Thoracic aorta (tissue), 2 donors: ENCODE data around the gene COL7A1. TPM values are rescaled to one million over a fixed set of nuclear protein-coding genes. Genes with fewer than 3 reads are reported as not detected.
A peak's percentile ranks its signal among the peaks of the same experiment; 100 is the strongest.

Source experiments
- ATAC-seq: fragments of 150-250 bp; one replicate; pipeline ENCODE4 v1.8.0; 2017; ENCODE audit warnings: low read depth; ENCODE audit not compliant: insufficient number of reproducible peaks, low FRiP score
- DNase-seq: peaks from one replicate; pipeline ENCODE4 v3.0.0-alpha.2; 2020; ENCODE audit warnings: low spot score
- H3K27ac ChIP-seq, 2 donors: fragments of 200-600 bp; sonication (generic); 1 replicate in 1 of 2; 2 replicates in 1 of 2; pipeline ENCODE4 v1.5.1; 2016; ENCODE audit warnings: mild to moderate bottlenecking in 2 of 2, moderate library complexity in 2 of 2
- H3K27me3 ChIP-seq: fragments of 200-600 bp; sonication (generic); replicated peaks from 2 replicates; pipeline ENCODE4 v1.6.0; 2016; ENCODE audit warnings: mild to moderate bottlenecking; ENCODE audit not compliant: insufficient read depth
- H3K36me3 ChIP-seq: fragments of 200-600 bp; sonication (generic); one replicate; pipeline ENCODE4 v1.5.1; 2016
- H3K4me1 ChIP-seq, 2 donors: fragments of 200-600 bp; sonication (generic); 1 replicate in 1 of 2; 2 replicates in 1 of 2; pipeline versions ENCODE4 v1.5.1 to v1.6.0; 2016; ENCODE audit warnings: low read depth in 2 of 2, mild to moderate bottlenecking in 1 of 2; ENCODE audit not compliant: control insufficient read depth in 1 of 2
- H3K4me3 ChIP-seq: fragments of 200-600 bp; sonication (generic); 2 replicates; pipeline ENCODE4 v1.5.1; 2016; ENCODE audit warnings: mild to moderate bottlenecking
- H3K9me3 ChIP-seq: fragments of 200-600 bp; sonication (generic); 2 replicates; pipeline ENCODE4 v1.5.1; 2016
- CTCF ChIP-seq: fragments of 200-600 bp; sonication (generic); IDR thresholded peaks from one replicate; pipeline ENCODE4 v1.5.1; 2019; ENCODE audit warnings: antibody characterized with exemption
- total RNA-seq, 2 donors: library from RNA; depleted of rRNA; stranded (reverse); fragments of >200 nt; gene quantifications; one replicate each; pipeline versions ENCODE4 v1.1.0 to v1.2.3, GENCODE V29; 2016

The COL7A1 gene
- total RNA-seq, 2 donors from 2014 or later: 16.4 to 26.7 TPM

DNA sequence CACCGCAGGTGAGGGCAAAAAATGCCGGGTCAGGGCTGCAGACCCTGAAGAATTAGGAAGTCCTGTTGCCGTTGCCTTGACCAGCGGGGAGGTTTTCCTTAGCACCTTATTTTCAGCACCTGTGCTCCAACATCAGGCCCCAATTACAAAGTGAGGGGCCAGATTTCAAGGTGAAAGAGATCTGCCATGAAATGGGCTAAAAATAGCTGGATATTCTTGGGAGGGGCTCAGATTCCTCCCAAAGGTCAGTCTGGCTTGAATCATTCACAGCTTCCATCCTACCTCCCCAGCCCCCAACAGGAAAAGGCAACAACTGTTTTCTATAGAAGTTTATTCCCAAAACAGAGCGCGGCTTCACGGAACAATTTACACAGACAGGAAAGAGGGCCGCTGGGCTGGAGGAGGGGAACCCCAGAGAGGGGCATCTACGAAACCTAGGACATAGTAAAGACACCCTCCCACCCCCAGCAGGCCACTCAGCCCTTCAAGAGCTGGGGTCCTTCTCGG is 41.1 kb upstream of the COL7A1 start:
- Histone ChIP-seq H3K4me1 (peaks cover 15 to 34% of the 10 kb centered on the region in 2 donors), H3K27me3 (no peaks in the 10 kb centered on the region), H3K9me3 (no peaks in the 10 kb centered on the region), H3K36me3 (peaks cover 20% of the 10 kb centered on the region), H3K4me3 (peak overlapping the region; percentile 93), H3K27ac (peak overlapping the region; percentile 72 to 85)
- TF ChIP-seq CTCF: no peak
- ATAC-seq (no peak), DNase-seq (no peak)

GRCh38 chr3:48635222-48636021 is 40.3 kb upstream of the COL7A1 start, which contains the start of gene SLC26A6:
Gene SLC26A6, minus strand, starts transcription at chr3:48635461. Its CDS starts 68 bp downstream, at chr3:48635393.
- Histone ChIP-seq H3K4me3 (peak within 1 kb of the TSS; percentile 93), H3K27ac (peak within 1 kb of the TSS; percentile 84 to 85), H3K27me3 (no peaks in the 10 kb centered on the region), H3K4me1 (peaks cover 15 to 34% of the 10 kb centered on the region in 2 donors), H3K9me3 (no peaks in the 10 kb centered on the region), H3K36me3 (peaks cover 27% of the 10 kb centered on the region)
- peak; percentile 89 for DNase-seq
- TF ChIP-seq CTCF: peak; percentile 29
- ATAC-seq: peak; percentile 90

DNA sequence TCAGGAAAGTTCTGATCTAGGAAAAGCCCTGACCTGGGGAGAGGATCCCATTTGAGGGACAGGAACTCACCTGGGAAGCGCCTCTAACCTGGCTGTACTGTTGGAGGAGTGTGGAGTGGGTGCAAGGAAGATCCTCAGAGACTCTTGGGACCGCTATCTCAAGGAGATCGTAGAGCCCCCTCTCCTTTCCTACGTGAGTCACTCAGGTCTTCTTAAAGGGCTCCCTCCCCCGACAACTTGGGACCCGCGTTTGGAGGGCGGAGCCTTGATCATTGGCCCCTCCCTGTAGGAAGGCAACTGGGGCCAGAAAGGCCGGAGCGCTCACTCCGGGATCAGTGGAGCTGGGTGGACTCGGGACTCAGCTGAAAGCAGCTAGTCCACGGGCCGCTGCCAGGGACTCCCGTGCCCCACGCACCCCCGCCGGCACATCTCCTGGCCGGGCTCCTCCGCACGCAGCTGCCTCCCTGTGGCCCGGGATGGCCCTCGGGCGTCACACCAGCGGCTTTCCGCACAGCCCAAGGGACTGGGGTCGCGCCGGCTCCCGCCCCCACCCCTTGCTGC is 39.6 kb upstream of the COL7A1 start:
- no peaks in the 10 kb centered on the region for H3K9me3 ChIP-seq
- H3K4me1 ChIP-seq: peaks cover 15 to 34% of the 10 kb centered on the region in 2 donors
- no peaks in the 10 kb centered on the region for H3K27me3 ChIP-seq
- ATAC-seq (no peak), DNase-seq (peak; percentile 36)
- peaks cover 34% of the 10 kb centered on the region for H3K36me3 ChIP-seq
- H3K4me3 ChIP-seq: peak overlapping the region; percentile 93
- TF ChIP-seq CTCF: no peak
- H3K27ac ChIP-seq: peak overlapping the region; percentile 84 to 85

DNA sequence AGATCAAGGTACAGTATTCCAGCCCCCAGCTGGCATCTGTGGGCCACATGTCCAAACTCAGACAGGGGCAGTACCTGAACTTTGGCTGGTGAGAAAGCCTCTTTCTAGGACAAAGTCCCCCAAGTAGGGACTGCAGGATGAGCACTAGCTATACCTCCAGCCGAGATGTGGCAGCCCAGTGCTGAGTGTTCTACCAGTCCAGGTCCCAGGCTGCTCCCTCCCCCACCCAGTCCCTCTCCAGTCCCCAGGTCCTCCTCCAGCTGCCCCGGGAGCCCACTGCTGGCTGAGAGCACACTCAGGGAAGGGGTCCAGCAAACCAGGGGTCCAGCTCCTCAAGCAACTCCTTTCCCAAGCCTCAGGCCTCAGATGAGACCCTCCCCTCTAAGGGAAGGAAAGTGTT is 38.6 kb upstream of the COL7A1 start:
- Histone ChIP-seq H3K4me3 (peak overlapping the region; percentile 93), H3K4me1 (peaks cover 15 to 34% of the 10 kb centered on the region in 2 donors), H3K27me3 (no peaks in the 10 kb centered on the region), H3K36me3 (peaks cover 39% of the 10 kb centered on the region), H3K27ac (peak overlapping the region in 1 of 2 donors; percentile 85), H3K9me3 (no peaks in the 10 kb centered on the region)
- ATAC-seq (no peak), DNase-seq (no peak)
- TF ChIP-seq CTCF: no peak

DNA sequence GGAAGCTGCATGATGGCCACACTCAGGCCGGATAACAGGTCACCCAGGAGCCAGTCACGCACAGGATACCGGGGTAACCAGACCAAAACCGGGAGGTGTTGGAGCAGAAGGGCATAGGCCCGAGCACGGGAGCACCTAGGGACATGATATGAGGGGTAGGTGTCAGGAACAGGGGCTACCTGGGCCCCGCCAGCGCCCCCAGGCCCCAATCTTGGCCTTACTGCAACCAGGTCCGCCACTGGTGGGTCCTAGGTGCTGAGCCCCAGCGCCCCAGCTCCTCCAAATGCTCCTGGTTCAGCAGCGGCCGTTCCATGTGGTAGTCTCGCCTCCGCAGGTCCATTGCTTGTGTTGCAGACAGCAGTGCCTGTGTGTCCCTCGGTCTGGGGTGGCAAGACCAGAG is 38.1 kb upstream of the COL7A1 start:
- Histone ChIP-seq H3K9me3 (no peaks in the 10 kb centered on the region), H3K4me3 (no peak overlapping the region), H3K36me3 (peaks cover 40% of the 10 kb centered on the region), H3K4me1 (peaks cover 15 to 34% of the 10 kb centered on the region in 2 donors), H3K27me3 (no peaks in the 10 kb centered on the region), H3K27ac (no peak overlapping the region)
- no peak for TF ChIP-seq CTCF
- DNase-seq (no peak), ATAC-seq (no peak)
